HG03175 (cell line): ENCODE results near the gene VGLL4.
"Not testable (repeated sequence)": the region's sequence is repeated elsewhere in the genome, so short reads cannot be mapped to it uniquely, and the experiment has no call there.

ENCODE experiments used
- ATAC-seq: cut with Tn5 transposase; IDR thresholded peaks from one replicate; pipeline ENCODE4 v1.9.1; 2021; ENCODE audit warnings: mild to moderate bottlenecking, moderate library complexity; ENCODE audit not compliant: unreplicated experiment

VGLL4 gene

DNA sequence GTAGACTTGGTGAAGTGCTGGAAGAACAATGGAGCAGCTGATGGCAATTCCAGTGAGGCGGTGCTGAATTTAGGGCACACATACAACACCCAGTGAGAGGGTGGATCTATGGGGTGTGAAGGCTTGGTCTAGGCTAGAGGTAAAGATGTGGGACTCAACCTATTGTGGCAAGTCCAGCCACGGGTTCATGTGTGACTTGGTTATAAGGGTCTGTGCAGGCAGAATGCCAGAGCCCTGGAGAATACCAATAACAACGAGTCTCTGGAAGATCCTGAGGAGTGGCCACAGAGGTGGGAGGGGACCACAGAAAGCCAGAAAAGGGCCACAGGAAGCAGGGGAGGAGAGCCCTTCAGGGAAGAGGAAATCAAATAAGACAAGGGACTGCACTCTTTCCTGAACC lies 55.0 kb downstream of the VGLL4 start:
- no peak for ATAC-seq

GRCh38 chr3:11588338-11588737 lies 55.4 kb downstream of the VGLL4 start:
- no peak for ATAC-seq

GRCh38 chr3:11587766-11588165 lies 55.9 kb downstream of the VGLL4 start:
- no peak for ATAC-seq

DNA sequence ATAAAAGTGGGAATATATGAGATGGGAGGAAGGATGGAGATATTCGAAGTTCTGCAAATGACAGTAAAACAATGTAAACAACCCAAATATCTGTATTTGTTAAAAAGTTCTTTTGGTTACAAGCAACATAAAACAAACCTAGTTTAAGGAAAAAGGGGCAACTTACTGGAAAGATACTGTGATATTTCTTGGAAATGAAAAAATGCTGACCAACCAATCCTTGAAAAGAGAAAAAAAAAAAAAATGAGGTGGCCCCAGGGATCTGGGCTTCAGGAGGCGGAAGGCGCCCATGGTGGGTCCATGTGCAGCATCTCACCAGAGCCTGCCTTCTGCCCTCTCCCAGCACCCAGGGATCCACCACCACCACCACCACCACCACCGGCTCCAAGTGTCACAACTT lies 59.1 kb downstream of the VGLL4 start:
- ATAC-seq: no peak

GRCh38 chr3:11583638-11584046 lies 60.1 kb downstream of the VGLL4 start:
- no peak for ATAC-seq

DNA sequence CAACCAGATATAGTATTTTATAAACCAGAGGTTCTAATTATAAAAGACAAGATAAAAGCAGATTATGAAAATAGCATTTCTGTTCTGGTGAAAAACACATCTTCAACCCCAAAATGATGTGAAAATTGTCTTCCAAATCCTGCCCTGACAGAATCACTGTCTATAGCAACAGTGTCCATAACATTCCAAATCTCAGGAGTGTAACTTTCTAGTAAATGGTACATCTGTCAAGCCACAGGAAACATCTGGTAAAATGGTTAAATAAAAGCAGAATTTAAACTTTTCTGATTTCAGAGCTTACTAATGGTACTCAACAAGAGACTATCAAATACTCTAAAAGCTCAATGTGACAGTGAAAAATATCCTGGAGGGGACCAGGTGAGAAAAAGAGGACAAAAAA lies 60.5 kb downstream of the VGLL4 start:
- no peak for ATAC-seq

GRCh38 chr3:11582191-11582968 lies 61.3 kb downstream of the VGLL4 start:
- ATAC-seq: no peak

GRCh38 chr3:11581237-11582190 lies 62.2 kb downstream of the VGLL4 start:
- ATAC-seq: no peak

DNA sequence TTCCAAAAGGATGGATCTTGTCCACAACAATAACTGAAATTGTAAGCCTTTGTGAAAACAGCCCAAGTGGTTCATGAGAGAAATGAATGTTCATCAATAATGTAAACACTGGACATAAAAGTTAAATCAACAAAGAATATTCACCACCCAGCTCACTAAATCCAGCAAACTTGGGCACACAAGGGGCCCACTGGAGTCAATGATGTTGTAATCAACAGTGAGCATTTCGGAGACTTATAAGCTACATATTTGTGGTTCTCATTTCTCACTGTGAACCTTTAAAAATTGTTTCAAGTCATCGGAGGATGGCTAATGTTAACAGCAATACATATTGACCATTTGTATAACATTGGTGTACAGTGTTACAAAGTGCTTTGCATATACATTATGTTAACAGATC lies 63.1 kb downstream of the VGLL4 start:
- no peak for ATAC-seq

DNA sequence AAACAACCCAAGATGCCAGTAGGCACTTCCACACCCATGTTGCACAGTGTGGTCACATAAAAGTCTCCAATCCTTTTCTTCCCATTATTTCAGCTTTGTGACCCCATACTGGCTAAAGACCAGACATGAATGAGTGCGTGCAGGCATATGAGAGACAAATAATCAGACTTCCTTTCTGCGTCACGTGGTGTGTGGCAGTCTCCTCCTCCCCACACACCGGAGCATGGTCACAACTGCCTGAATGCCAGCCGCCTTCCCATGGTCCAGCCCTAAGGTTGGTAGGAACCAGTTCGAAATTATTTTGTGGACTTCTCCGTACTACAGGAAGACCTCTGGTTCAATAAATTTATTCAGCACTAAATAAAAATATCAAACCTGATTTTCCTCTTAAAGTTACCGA lies 65.5 kb downstream of the VGLL4 start:
- no peak for ATAC-seq

GRCh38 chr3:11576453-11576852 lies 67.3 kb downstream of the VGLL4 start:
- no peak for ATAC-seq

GRCh38 chr3:11575677-11576076 lies 68.0 kb downstream of the VGLL4 start:
- ATAC-seq: no peak

DNA sequence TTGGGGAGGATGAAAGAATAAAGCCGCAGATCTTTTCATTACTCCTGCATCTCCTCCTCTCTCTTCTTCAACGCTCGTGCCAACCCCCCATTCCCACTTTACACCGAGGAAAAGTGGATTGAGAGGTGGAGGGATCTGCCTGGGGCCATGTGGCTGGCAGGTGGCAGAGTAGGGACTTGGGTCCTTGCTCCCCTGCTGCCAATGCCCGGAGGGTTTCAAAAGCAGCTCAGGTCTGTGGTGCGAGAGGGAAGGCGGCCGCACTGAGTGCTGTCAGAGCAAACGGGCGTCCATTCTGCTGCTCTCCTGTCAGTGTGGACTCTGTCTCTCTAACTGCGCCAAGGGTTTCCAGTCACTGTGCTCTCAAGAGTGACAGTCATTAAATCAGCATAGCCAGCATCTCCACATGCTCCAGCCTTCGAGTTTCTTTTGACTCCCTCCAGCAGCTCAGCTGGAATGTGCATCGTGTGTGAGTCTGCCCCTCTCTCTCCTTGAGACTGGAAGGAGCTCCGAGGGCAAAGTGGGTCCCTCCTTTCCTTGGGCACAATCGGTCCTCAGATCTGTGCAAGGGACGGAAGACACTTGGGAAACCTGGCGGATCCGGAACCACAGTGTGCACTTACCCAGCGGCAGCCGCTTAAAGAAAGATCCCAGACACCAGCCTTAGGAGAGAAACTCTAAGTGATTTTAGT lies 68.6 kb downstream of the VGLL4 start:
- ATAC-seq: no peak

GRCh38 chr3:11572660-11573059 lies 71.1 kb downstream of the VGLL4 start:
- not testable (repeated sequence) for ATAC-seq

DNA sequence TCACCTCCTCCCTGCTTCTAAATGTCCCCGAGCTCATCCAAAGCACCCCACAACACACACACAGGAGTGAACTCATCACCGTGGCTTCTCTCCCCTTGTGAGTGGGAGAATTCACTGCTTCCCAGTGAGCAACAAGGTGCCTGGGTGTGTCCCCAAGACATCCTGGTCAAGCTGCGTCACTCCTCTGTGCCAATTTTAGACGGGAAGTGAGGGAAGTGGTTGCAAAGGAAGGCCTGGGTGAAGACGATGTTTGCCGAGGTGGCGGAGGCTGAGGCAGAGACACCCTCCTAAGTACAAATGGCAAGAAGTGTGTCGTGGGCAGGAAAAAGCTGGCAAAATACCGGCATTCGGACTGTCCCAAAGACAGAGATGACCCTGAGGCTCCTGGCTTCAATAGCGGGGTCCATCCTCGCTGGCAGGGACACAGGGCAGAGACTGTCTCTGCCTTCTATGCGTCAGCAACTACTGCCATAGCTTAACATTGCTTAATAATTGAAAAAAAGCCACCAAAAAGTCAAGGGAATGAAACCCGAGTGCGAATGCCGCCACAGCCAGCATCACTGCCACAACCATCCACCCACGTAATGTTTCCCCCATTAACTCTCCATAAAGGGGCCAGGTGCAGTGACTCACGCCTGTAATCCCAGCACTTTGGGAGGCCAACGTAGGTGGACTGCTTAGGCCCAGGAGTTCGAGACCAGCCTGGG lies 72.8 kb downstream of the VGLL4 start:
- ATAC-seq: no peak

- no peak for ATAC-seq
These were observed 73.5 kb downstream of the VGLL4 start for GRCh38 chr3:11570251-11570650.

- no peak for ATAC-seq
These were observed 74.5 kb downstream of the VGLL4 start for GRCh38 chr3:11569156-11569741.

DNA sequence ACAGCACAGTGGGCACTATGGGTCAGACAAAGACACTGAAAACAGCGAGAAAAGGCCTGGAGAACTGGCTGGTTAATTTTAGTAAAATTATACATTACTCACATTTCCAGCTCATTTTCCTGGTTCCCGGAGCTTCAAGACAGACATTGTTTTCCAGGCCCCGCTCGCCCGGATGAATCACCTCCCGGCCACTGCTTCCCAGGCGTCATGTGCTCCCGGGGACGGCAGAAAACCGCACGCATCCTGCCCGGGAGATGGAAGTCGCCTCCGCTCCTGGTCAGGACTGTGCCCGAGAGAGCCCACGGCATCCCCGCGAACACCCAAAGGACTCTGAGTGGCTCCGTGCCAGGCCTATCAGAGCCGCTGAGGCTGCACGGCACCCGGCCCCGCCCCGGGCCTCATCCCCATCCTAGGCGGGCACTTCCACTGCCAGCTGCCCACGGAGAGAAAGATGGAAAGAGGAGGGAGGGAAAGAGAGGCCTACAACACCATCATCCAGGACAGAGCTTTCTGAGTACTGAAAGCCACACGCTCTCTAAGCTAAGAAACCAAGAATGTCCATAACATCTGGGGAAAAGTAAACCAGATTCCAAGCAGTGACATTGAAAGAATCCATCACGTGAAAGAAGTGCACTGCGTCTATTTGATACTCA lies 75.1 kb downstream of the VGLL4 start:
- ATAC-seq: no peak

DNA sequence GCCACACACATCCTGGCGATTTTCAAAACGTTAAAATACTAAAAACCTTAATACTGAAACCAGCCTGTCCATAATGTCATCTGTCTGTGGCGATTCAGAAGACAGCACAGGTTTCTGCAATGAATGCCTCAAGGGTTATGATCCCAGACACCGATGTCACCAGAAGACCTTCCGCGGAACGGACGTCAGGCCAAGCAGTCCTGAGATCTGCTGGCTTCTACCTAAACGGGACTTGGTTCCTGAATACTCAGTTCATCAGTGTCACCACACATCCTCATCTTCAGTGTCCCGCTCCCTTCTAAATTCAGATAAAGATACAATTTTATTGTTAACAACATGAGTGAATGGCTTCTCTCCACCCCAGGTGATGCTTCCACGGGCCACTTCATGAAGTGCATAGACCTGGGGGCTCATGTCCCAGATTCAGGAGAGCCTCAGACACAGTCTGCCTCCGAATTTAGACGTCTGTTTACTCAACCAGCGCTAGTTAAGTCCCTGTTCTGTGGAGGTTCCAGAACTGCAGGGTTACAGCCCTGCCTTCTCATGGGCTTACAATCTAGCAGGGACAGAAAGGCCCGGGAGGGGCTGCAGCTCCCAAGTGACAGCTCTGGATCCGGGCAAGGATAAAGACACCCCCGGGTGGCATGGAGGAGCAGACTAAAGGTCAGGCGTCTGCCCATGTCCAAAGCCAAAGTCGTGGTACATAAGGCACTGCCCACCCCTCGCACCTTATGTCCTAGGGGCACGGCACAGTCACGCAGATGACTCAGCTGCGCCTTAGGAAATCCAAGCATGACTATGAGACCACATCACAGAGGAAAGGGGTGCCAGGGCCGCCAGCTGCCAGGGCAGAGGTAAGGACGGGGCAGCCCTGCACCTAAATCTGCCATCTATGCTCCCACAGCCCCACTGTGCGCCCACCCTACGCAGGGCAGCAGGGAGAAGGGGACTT lies 75.9 kb downstream of the VGLL4 start:
- ATAC-seq: no peak
